ENCODE measurements around the gene DHX35.

Gene DHX35

DNA sequence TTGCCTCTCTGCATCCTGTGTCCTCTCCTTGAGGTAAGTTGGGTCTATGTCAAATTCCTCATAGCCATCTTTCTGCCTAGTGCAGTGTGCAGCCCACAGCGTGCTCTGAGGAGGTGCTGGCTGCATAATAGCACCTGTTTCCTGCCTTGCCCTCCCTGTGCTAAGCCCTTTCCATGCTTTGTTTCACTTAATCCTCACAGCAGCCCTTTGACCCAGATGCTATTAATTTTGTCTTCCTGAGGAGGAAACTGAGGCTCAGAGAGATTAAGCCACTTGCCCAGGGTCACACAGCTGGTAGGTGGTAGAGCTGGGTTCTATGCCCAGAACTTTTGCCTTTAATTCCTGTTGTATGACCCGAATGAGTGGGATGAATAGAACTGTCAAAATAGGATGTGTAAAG lies 22.5 kb upstream of the DHX35 start:
- TF ChIP-seq, protein P1, sequence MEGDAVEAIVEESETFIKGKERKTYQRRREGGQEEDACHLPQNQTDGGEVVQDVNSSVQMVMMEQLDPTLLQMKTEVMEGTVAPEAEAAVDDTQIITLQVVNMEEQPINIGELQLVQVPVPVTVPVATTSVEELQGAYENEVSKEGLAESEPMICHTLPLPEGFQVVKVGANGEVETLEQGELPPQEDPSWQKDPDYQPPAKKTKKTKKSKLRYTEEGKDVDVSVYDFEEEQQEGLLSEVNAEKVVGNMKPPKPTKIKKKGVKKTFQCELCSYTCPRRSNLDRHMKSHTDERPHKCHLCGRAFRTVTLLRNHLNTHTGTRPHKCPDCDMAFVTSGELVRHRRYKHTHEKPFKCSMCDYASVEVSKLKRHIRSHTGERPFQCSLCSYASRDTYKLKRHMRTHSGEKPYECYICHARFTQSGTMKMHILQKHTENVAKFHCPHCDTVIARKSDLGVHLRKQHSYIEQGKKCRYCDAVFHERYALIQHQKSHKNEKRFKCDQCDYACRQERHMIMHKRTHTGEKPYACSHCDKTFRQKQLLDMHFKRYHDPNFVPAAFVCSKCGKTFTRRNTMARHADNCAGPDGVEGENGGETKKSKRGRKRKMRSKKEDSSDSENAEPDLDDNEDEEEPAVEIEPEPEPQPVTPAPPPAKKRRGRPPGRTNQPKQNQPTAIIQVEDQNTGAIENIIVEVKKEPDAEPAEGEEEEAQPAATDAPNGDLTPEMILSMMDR (IDR thresholded peaks at IDR 0.05; ENCODE audit: low read length, missing control alignments), result no peak
- DNase-seq (ENCODE audit: low read depth), result no peak
- no peak overlapping the region for H3K4me3 ChIP-seq (replicated peaks; ENCODE audit: low read depth, low read length)

DNA sequence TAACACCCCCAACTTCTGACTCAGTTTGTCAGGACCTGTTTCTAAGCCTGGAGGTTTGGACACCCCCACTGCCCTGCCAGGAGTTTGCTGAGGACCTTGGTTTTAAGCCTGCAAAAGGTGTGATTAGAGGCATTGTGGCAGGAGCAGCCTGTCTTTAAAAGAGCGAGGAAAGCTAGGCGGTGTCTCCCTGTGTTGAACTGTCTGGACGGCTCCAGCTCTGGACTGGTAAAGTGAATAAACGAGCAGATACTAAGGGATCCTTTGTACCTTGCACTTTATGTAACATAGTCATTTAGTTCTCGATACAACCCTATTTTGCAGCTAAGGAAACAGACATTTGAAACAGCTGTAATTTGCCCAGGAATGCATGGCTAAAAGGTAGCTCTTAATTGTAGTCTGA lies 21.5 kb upstream of the DHX35 start:
- no peak overlapping the region for H3K4me3 ChIP-seq (replicated peaks; ENCODE audit: low read depth, low read length)
- TF ChIP-seq, protein P1 (IDR thresholded peaks at IDR 0.05; ENCODE audit: low read length, missing control alignments), result no peak
- no peak for DNase-seq (ENCODE audit: low read depth)

DNA sequence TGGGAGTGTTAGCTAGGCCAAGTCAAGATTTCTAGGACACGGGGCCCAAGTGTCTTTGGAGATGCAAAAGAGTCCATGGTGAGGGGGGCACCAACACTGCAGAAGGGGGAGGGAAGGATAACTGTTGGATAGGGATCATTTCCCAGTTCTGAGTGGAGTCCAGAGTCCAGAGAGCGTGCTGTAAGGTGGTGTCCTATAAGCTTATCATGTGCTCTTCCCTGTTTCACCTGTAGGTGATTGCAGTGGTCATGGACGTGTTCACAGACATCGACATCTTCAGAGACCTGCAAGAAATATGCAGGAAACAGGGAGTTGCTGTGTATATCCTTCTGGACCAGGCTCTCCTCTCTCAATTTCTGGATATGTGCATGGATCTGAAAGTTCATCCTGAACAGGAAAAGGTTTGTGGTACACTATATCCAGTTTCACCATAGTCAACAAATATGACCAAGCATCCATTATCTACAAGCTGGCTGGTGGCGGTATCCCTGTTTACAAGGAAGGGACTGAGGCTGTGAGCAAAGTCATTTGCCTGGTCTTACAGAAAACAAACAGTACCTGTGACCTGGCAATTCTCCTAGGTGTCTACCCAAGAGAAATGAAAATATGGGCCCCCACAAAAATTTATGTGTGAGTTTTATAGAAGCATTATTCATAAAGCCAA lies 20.3 kb upstream of the DHX35 start:
- no peak for DNase-seq (ENCODE audit: low read depth)
- H3K4me3 ChIP-seq (replicated peaks; ENCODE audit: low read depth, low read length), result no peak overlapping the region
- TF ChIP-seq, protein P1 (IDR thresholded peaks at IDR 0.05; ENCODE audit: low read length, missing control alignments), result no peak

GRCh38 chr20:38945012-38945411 lies 17.1 kb upstream of the DHX35 start:
- no peak overlapping the region for H3K4me3 ChIP-seq (replicated peaks; ENCODE audit: low read depth, low read length)
- TF ChIP-seq, protein P1 (IDR thresholded peaks at IDR 0.05; ENCODE audit: low read length, missing control alignments), result no peak
- DNase-seq (ENCODE audit: low read depth), result no peak

DNA sequence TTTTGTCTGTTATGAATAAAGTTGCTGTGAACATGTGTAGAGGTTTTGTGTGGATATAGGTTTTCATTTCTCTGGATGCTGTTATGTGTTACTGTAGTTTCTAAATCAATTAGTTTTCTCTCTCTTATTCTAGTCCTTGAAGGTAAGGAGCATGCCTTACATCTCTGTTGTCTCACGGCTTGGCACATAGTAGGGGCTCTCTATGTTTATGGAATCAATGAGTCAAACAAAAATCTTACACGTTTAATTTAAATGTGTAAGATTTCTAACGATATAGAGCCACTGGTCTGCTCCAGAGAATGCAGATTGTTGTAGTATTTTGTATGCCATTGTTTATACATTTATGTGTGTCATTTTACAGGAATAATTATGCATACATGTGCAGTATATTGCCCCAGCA lies 15.3 kb upstream of the DHX35 start:
- TF ChIP-seq, protein P1 (IDR thresholded peaks at IDR 0.05; ENCODE audit: low read length, missing control alignments), result no peak
- no peak for DNase-seq (ENCODE audit: low read depth)
- no peak overlapping the region for H3K4me3 ChIP-seq (replicated peaks; ENCODE audit: low read depth, low read length)

DNA sequence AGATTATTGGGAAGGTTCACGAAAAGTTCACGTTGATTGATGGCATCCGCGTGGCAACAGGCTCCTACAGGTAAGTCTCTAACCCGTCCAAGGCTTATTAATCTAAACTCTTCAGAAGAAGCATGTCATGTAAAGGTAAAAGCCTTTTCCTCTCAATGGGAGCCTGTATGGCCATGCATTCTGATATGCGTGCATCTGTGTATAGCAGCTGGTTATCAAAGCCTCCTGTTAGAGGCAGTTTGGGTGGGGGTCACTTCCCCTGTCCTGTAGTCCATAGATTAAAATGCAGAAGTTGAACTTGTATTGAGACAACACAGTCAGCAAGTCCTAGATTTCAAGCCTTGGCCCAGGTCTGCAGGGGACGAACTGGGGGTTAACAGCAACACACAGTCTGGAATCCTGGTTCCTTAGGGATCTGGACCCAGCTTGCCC lies 14.2 kb upstream of the DHX35 start:
- TF ChIP-seq, protein P1 (IDR thresholded peaks at IDR 0.05; ENCODE audit: low read length, missing control alignments), result no peak
- no peak for DNase-seq (ENCODE audit: low read depth)

GRCh38 chr20:38950254-38950653 lies 11.9 kb upstream of the DHX35 start:
- TF ChIP-seq, protein P1 (IDR thresholded peaks at IDR 0.05; ENCODE audit: low read length, missing control alignments), result no peak
- H3K4me3 ChIP-seq (replicated peaks; ENCODE audit: low read depth, low read length), result no peak overlapping the region
- no peak for DNase-seq (ENCODE audit: low read depth)

More for the DNA sequence above, 14.2 kb upstream of the DHX35 start:
- no peak overlapping the region for H3K4me3 ChIP-seq (replicated peaks; ENCODE audit: low read depth, low read length)

Measured in fibroblast of pulmonary artery (primary cell).